LNCAP (cell line): ENCODE results near the gene DLD.

Source experiments
- CTCF ChIP-seq: fragments of 450-650 bp; IDR thresholded peaks from 2 replicates; pipeline ENCODE4 v1.5.1; 2017; ENCODE audit warnings: mild to moderate bottlenecking

The DLD gene

DNA sequence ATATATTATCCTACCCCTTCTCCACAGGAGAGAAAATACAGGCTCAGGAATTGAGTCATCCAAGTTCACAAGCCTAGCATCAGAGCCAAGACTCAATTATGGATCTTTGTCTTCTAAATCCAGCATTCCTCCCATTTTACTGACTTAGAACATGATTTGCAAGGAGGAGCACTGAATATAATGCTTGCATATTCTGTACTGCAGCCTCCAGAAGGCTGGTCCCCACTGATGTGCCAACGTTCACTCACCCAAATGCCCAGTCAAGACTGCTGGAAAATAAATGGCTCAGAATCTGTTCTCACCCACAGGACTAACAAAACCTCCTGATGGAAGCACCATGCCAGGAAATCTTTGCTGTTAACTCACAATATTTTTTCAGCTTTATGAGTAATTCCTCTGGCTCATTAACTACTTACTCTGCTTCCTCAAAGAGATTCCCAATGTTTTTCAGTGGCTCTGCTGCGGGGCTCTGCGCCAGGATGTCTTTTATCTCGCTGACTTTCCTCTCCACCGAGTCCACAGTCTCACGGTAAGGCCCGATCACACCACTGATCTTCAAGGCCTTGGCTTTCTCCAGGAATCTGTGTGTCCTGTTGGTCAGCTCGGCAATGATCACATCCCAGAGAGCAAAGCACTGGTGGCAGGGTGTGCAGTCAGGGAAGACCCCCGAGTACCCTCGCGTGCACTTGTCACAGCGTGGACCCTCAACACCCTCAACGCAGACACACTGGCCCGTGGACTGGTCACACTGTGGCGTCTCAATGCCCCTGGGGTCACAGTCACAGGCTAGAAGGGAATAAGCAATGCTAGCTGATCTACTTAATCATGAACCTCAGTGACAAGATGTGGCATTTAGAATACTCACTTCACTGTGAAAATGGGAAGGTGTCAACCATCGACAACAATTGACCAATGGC lies 48.8 kb downstream of the DLD start:
- no peak for TF ChIP-seq CTCF

DNA sequence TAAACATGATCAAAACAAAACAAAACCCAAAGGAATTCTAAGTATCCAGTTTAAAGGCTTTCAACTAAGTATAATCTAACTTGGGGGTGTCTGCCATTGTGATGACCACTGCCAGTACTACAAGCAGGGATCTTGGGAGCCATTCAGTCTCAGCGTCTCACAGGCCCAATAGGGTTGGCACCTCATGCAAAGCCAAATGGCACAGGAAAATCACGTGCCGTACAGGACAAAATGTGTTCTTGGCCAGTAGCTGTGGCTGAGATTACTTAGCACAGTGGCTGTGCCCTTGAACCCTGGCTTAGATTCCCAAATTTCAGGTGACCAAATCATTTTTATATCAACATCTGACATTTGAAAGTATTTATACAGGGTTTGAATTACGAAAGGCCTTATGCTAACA lies 50.0 kb downstream of the DLD start:
- TF ChIP-seq CTCF = no peak

- TF ChIP-seq CTCF = no peak
These were observed 52.0 kb downstream of the DLD start for GRCh38 chr7:107943018-107943417.

DNA sequence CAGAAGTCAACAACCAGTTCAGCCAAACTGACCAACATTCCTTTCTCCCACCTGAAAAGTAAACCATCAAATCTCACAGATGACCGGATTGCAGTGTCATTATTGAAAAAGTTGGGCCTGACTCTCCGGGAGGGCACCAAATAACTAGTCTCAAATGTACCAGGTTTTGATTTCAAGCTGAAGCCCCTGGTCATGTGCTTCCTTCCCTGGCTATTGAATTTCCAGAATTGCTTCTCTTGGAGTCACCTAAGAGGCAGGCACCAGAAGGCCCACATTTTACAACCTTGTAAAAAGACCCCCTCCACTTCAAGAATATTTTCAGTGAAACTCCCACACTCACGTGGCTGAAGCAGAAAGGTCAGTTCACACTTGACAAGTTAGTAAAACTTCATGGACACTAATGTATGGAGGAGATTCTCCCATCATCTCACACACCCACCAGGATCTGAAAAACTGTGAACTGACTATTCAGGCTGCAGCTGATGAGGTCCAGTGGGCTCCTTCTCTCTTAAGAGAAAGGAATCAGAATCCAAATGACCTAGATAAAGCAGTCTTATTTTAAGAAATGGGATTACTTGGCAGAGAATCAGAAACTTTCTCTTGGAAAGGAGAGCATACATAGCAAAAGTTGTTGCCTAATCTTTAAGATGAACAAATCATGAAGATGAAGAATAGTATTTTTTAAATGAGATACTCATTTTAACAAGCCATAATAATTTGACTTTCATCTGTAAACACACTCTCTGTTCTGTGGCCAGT lies 53.6 kb downstream of the DLD start:
- TF ChIP-seq CTCF = no peak

GRCh38 chr7:107945332-107945731 lies 54.3 kb downstream of the DLD start:
- no peak for TF ChIP-seq CTCF

- no peak for TF ChIP-seq CTCF
These were observed 55.5 kb downstream of the DLD start for GRCh38 chr7:107946451-107946850.

GRCh38 chr7:107946881-107947280 lies 55.9 kb downstream of the DLD start:
- TF ChIP-seq CTCF = no peak
